HG03064 (cell line): ENCODE data around the gene GOLGA8J.
"Not testable (repeated sequence)": the region's sequence is repeated elsewhere in the genome, so short reads cannot be mapped to it uniquely, and the experiment has no call there.

ENCODE experiments used
- ATAC-seq: cut with Tn5 transposase; IDR thresholded peaks from one replicate; pipeline ENCODE4 v1.9.1; 2021; ENCODE audit warnings: low read depth; ENCODE audit not compliant: unreplicated experiment

The GOLGA8J gene

GRCh38 chr15:30082655-30083054 is at the start of gene GOLGA8J:
Gene GOLGA8J, plus strand, starts transcription at chr15:30082955. Its CDS starts 98 bp downstream, at chr15:30083053.
- not testable (repeated sequence) for ATAC-seq

GRCh38 chr15:30033211-30033610 is 49.5 kb upstream of the GOLGA8J start:
- ATAC-seq = no peak

GRCh38 chr15:30033763-30034162 is 49.0 kb upstream of the GOLGA8J start:
- no peak for ATAC-seq

- ATAC-seq = no peak
Observed at GRCh38 chr15:30036036-30036703, 46.6 kb upstream of the GOLGA8J start.

- ATAC-seq = no peak
Observed at GRCh38 chr15:30038667-30039523, 43.9 kb upstream of the GOLGA8J start.

GRCh38 chr15:30041868-30042267 is 40.9 kb upstream of the GOLGA8J start:
- ATAC-seq = no peak

- ATAC-seq = no peak
Observed at GRCh38 chr15:30042556-30042955, 40.2 kb upstream of the GOLGA8J start.

- no peak for ATAC-seq
Observed at GRCh38 chr15:30043211-30043655, 39.5 kb upstream of the GOLGA8J start.

- ATAC-seq = no peak
Observed at GRCh38 chr15:30044377-30044776, 38.4 kb upstream of the GOLGA8J start.

GRCh38 chr15:30044826-30045225 is 37.9 kb upstream of the GOLGA8J start:
- ATAC-seq = not testable (repeated sequence)

GRCh38 chr15:30045248-30046041 is 37.3 kb upstream of the GOLGA8J start:
- ATAC-seq = not testable (repeated sequence)

GRCh38 chr15:30046430-30046829 is 36.3 kb upstream of the GOLGA8J start:
- no peak for ATAC-seq

GRCh38 chr15:30055604-30056003 is 27.2 kb upstream of the GOLGA8J start:
- ATAC-seq = no peak

- no peak for ATAC-seq
Observed at GRCh38 chr15:30056166-30056565, 26.6 kb upstream of the GOLGA8J start.

GRCh38 chr15:30059771-30060170 is 23.0 kb upstream of the GOLGA8J start:
- no peak for ATAC-seq

- ATAC-seq = no peak
Observed at GRCh38 chr15:30062881-30063280, 19.9 kb upstream of the GOLGA8J start.

GRCh38 chr15:30063835-30064546 is 18.8 kb upstream of the GOLGA8J start:
- ATAC-seq = no peak

- no peak for ATAC-seq
Observed at GRCh38 chr15:30065025-30065801, 17.5 kb upstream of the GOLGA8J start.

- no peak for ATAC-seq
Observed at GRCh38 chr15:30068326-30068725, 14.4 kb upstream of the GOLGA8J start.

- ATAC-seq = no peak
Observed at GRCh38 chr15:30072630-30073029, 10.1 kb upstream of the GOLGA8J start.
